Effector CD4-positive, alpha-beta T cell (primary cell): ENCODE data around the gene FBXO40.

Experiments
- DNase-seq: peaks from one replicate; pipeline ENCODE4 v3.0.0-alpha.2; 2020

FBXO40 gene

DNA sequence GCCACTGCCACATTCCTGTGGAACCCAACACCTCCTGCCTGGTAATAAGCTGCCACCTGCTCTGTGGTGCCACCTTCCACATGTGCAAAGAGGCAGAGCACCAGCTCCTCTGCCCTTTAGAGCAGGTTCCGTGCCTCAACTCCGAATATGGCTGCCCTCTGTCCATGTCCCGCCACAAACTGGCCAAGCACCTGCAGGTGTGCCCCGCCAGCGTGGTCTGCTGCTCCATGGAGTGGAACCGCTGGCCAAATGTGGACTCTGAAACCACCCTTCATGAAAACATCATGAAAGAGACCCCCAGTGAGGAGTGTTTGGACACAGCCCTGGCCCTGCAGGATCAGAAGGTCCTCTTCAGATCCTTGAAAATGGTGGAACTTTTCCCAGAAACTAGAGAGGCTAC lies 28.3 kb downstream of the FBXO40 start:
- DNase-seq = no peak

DNA sequence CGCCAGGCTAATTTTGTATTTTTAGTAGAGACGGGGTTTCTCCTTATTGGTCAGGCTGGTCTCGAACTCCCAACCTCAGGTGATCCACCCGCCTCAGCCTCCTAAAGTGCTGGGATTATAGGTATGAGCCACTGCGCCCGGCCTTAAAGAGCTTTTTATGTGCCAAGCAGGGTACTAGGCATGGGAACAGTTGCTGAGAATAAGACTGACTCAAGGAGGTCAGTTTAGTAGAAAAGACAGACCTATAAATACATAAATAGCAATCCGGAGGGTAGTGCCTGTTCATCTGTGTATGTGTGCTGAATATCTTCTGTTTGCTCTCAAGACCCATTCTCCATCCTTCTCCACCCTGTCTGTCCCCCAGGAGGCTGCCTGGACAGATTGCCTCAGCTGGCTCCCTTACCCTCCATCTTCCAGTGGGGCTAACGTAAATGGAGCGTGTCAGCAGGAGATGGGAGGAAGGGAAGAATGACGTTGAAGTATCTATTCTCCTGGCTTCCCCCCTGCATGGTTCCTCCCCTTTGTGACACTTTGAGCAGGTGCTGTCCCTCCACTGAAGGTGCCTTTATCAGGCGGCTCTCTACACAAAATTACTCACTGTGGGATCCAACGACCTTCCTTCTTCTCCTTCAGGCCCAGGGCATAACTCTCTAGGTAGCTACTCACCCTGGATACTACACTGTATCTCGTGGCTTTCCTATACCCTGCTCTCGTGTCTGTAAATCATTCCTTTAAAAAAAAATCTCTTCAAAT lies 31.1 kb downstream of the FBXO40 start:
- DNase-seq = no peak

DNA sequence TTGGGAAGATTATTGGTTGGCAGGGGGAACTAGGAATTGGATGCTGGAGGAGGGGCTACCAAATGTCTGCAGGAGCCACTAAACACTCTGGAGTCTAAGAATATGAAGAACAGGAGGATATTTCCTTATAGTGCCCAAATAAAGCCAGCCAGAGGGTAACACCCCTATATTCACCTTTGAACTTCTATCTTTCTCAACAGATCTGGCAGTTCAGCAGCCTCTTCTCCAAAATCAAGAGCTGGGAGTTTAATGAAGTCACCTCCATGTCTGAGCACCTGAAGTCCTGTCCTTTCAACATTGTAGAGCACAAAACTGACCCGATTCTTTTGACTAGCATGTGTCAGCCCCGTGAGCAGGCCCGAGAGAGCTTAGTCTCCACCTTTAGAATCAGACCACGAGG lies 33.3 kb downstream of the FBXO40 start:
- no peak for DNase-seq

DNA sequence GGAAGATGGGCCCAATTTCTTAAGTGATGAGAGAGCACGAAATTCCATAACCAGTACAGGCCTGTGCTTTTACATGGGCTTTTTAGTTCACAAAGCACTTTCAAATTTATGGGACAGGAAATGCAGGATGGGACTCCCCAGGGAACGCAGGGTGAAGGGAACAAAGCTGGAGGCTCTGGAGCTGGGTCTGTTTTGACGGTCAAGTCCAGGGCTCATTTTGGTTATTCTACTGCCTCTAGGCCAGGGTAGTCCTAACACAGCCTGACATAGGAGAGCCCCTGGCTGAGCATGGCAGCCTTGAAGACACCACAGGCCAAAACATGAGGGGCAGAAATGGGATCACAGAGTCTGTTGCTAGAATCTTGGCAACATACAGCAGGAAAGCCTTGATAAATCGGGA lies 34.0 kb downstream of the FBXO40 start:
- DNase-seq = no peak

DNA sequence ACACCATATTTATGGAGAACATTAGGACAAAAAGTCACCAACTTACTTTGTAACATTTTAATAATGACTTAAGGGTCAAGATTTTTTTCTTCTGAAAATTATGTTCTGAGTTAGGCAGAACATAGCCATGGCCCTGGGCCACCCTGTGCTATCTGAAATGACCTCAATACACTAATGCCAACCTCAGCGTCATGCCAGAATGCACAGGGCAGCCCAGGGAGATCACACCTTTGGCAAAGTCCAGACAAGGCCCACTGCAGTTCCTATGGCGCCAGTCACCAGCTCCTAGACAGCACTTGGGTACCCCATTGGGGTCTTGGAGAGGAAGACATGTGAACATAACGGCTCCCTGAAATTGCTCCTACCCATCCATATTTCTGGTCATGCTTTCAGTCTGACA lies 34.4 kb downstream of the FBXO40 start:
- no peak for DNase-seq

DNA sequence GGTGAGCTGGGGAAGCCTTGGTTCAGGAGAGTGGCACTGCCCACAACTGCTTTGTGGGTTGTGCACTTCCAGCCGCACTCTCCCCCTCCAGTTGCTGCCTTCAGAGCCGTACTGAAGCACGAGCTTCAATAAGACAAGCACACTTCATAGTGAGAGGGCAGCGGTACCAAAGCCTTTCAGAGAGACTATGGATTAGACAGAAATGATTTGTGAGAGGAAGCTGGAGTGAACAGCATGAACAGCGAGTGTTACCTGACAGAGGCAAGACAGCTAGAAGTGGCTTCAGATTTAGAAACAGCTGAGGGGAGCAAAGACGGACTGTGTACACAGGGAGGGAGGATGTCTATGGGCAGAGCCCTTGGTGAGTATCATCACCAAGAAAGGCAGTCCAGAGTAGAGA lies 36.4 kb downstream of the FBXO40 start:
- DNase-seq = no peak

DNA sequence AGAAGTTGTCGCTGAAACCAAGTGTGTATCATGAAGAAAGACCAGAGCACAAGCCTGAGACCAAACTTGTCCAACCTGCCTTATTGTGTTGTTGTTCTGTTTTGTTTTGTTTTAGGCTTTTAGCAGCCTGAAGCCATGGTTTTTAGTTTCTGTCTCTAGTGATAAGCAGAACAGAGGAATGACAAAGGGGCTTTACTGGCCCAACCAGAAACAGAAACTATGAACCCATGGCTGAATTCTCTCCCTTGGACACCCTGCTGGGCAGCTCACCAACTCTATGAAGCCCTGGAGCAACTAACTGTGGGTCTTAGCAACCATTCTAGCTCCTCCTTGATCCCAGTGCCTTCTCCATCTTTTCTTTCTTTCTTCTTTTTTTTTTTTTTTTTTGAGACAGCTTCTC lies 37.2 kb downstream of the FBXO40 start:
- no peak for DNase-seq

DNA sequence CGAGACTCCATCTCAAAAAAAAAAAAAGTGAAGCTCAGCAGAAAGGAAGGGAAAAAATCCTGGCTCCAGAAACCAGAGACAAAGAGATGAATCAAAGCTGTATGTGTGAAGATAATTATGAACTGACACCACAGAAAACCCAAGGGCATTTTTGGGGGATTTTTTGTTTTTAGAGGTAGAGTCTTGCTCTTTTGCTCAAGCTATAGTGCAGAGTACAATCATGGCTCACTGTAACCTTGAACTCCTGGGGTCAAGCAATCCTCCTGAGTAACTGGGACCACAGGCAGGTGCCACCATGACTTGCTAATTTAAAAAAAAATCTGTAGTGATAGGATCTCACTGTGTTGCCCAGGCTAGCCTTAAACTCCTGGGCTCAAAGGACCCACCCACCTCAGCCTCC lies 44.7 kb downstream of the FBXO40 start:
- DNase-seq = no peak

DNA sequence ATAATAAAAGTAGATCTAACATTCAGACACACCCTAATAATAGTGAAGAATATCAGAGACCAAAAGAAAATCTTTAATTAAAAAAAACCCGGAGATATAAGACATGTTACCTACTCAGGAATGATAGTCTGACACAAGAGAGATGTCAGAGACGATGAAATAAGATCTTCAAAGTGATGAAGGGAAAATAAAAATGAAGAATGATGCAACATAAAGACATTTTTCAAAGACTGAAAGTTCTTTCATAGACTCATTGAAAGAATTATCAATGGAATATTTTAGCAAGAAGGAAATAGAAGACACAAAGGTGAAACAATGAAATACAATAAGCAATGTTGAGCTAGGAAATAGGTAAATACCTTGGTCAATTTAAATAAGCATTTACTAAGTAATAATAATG lies 47.9 kb downstream of the FBXO40 start:
- DNase-seq = no peak

DNA sequence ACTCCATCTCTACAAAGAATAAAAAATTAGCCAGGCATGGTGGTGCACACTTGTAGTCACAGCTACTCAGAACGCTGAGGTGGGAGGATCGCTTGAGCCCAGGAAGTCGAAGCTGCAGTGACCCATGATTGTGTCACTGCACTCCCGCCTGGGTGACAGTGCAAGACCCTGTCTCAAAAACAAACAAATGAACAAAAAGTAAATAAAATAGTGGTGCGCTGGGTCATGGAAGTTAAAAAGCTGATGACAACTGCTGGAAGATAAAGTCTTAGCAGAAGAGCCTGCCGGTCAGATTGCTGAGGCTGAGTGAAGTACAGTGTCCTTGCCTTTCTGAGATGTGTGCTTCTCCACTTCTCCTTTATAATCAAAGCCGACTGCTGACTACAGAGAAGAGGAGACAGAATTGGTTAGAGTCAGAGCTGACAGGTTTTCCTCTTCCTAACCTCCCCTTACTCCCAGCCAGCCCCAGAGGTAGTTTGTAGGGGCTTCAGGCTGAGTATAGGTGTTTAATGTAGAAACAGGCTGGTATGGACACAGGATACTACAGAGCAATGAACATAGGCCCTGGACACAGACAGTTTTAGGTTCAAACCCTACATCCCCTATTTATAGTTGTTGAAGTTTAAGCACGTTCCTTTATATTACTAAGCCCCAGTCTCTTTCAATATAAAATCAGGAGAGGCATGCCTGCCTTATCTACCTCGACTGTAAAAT lies 49.6 kb downstream of the FBXO40 start:
- DNase-seq = no peak

DNA sequence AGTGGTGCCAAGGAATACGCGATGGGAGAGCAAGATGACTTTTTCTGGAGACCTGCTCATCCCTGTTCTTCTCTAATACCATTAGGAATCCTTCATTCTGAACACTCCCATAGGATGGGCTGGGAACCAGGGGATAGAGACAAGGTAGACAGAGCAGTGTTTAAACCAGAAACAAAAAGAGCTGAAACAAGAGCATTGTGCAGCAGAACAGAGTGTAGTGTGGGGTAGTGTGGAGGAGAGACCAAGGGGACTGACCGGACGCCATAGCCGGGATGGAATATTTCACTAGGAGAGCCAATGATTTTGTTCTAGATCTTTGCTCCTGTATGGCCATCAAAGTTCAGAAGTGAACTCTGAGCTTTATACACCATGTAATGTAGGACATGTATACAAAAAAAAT lies 51.9 kb downstream of the FBXO40 start:
- no peak for DNase-seq

DNA sequence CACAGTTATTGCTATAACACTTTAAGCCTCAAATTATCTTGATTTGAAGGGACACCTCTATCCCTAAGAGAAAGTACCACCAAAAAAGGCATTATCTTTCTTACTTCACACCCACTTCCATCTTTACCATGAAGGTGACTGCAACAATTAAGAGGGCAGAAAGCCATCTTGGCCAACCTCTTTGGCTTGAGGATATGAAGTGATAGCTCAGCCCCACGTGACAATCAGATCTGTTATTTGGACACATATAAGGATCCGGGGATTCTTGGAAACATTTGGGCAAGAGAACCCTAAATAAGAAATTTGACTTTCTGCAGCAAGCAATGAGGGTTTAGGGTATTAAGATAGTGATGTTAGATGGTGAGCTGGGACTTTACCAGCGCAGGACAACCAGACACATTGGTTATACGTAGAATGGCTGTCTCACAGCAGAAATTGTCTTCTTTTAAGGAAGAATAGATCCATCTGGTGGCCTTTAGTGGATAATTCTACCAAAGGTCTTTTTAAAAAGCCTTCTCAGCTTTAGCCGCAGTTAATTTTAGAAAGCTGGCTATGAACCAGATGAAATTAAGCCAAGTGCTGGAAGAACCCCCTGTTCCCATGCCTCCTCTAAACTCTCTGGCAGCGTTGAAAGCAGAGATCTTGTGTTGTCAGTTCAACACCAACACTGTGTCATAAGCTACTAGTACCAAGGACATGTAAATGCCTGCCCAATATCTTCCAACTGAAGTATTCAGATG lies 55.2 kb downstream of the FBXO40 start:
- DNase-seq = no peak

DNA sequence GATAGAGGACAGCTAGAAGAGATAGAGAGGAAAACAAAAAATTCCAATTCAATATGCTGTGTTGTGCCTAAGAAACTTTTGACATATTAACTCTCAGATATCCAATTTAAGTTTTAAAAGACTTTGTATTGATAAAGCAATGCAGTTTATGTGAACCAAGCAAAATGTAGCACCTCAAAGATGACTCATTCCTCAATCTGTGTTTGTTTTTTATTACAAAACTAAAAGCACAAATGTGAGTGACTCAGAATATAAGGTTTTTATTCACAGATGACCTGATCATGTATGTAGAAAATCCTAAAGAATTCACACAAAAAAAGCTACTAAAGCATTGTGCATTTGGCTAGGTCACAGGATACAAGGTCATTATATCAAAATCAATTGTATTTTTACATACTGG lies 56.5 kb downstream of the FBXO40 start:
- no peak for DNase-seq

DNA sequence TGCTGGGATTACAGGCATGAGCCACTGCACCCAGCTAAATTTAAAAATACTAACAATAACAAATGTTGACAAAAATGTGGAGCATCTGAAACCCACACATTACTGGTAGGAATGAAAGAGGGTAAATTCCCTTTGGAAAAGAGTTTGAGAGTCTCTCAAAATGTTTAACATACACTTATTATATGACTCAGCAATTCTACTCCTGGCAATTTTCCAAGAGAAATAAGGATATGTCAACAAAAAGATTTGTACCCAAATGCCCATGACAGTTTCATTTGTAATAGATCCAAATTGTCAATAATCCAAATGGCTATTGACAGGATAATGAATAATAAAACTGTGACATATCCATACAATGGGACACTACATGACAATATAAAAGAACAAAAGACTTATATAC lies 58.5 kb downstream of the FBXO40 start:
- DNase-seq = no peak

DNA sequence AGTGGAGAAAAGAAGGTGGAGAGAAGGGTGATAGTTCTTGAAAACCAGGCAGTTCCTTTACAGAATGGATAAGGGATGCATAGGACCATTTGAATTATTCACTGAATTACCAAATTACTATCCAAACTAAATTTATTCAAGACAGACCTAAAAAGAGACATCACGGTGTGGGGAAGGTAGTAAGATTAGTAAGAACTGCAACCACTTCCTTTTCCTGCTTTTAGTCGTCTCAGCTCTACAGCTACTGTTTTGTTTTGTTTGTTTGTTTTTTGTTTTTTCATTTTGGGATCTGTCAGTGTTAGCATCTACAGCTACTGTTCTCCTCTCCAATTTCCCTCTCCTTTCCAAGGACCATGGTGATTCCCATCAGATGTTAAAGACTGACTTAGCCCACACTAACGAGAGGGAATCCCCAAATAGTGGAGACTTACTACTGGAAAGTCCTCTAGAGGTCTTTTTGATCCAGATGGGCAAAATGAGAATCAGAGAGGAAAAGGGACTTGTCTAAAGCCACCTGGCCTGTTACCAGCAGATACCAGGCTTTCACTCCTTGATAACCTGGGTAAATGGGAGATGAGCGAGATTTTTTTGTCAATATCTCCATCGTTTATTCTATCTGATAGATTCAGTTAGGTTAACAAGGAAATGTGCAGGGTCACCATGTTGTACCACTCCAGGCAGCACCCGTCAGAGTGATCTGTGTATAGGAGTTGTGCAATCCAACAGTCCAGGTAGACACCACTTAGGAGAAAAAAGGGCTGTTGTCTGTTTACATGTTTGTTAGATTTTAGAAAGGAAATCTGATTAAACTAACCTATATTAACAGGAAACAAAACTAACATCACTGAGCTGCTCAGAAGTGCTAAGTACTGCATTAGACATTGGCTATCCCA lies 61.6 kb downstream of the FBXO40 start:
- DNase-seq = no peak

DNA sequence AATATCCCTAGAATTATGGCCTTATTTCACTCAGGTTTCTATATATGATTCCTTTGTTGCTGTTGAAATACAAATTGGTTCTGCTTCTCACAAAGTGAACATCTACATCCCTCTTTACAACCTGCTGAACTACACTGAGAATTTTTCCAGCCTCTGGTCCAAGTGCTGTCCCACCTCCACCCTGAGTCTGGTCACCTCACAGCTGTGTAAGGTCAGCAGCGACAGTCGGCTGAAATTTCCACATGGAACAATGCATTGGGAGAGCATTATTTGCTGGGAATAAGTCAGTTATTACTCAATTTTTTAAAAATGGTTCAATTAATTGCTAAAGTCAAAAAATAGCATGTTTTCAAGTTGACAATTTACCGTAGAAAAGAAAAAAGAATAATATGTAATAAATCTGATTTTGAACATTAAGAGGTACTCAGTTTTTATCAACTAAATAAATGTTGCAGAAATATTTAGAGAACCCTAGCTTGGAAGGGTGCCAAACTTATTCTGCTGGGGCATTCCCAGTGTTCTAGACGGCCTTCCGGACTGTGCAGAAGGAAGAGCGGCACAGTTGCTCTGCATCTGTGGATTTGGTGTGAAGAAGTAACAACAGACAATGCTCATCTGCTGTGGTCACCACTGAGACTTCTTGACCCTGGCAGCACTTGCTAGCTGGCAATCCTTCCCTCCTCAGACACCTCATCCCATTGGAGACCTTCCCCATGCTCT lies 65.7 kb downstream of the FBXO40 start:
- no peak for DNase-seq

DNA sequence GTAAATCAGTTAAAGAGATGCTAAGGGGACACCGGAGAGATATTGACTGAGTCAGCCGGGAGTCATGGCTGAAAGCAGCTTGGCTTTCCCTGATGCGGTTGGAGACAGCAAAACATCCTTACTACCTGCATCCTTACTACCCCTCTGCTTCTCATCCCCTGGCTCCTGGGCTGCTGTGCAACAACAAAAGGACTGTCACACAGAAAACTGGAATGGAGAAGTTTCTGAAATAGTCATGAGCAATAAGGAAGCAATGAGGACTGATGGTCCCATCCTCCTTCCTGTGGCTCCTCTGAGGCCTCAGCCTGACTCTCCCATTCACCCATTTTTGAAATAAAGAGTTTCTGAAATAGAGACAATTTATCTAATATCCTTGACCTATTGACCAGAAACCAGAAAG lies 66.4 kb downstream of the FBXO40 start:
- no peak for DNase-seq

DNA sequence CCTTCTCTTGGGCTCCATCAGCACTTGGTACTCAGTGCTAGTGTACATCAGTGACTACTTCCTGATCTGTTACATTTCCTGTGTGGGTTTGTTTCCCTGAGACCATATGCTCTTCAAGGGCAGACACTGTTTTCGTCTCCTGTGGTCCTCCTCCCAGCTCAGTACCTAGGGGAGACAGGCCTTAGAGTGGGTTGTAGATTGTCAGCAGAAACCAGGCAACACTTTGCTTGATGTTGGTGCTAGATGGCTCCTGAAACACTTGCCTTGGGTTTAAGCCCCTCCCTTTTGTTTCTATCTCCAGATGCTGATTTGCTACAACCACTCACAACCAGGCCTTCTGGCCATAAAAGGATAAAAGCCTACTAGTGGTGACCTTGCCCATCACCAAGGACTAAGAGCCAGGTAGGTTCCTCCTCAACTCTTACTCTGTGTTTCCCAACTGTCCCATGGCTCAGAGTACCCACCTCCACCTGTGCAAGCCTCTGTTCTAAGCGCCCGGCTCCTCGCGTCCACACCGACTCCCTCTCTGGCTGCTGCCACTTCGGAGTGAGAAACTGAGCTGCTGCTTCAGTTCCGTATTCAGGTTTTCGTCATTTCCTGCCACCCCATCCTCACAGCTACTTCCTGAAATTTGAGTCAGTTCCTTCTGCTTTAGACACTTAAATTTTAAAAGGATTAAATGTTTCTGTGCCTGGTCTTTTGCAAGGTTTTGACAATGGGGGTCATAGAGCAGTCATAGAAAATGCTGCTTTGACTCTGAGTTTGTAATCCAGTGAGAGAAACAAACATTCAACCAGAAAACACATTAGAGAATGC lies 67.4 kb downstream of the FBXO40 start, which contains the start of gene HCLS1:
HCLS1 (minus strand) TSS at position 548 of the 816 bp plus-strand sequence. CDS start 2,556 bp downstream, outside the sequence.
- DNase-seq = peak; percentile 60

DNA sequence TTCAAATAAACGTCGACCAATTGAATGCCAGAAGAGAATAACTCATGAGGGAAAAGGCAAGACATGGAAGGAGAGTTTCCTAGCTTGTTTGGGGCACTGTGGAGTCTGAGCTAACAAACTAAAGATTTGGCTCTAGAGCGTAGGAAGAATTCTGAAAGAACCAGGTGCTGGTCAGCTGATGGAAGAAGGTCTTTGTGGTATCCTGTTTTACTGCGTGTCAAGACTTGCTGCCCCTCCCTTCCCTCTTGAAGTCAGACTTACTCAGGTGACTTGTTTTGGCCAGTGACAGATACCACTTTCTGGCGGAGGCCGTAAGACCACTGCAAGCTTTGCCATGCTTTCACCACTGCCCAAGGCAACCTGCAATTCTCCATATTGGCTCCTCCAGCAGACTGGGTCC lies 68.2 kb downstream of the FBXO40 start:
- DNase-seq = no peak

DNA sequence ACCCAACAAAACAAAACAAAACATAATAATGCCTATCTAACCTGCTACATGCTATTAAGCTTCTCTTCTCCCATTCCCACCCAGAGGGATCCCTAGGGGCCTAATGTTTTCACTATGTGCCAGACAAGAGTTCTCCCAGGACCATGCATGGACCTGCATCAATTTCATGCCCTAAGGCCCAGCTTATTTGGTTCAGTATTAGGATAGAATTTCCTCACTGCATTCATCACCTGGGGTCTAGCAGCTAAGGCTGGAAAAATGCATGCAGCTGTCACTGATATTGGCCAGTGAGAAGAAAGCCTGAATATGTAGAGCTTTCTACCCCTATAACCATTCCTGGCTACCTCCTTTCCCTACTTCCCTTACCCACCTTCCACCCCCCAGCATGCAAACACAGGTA lies 69.6 kb downstream of the FBXO40 start:
- DNase-seq = no peak

DNA sequence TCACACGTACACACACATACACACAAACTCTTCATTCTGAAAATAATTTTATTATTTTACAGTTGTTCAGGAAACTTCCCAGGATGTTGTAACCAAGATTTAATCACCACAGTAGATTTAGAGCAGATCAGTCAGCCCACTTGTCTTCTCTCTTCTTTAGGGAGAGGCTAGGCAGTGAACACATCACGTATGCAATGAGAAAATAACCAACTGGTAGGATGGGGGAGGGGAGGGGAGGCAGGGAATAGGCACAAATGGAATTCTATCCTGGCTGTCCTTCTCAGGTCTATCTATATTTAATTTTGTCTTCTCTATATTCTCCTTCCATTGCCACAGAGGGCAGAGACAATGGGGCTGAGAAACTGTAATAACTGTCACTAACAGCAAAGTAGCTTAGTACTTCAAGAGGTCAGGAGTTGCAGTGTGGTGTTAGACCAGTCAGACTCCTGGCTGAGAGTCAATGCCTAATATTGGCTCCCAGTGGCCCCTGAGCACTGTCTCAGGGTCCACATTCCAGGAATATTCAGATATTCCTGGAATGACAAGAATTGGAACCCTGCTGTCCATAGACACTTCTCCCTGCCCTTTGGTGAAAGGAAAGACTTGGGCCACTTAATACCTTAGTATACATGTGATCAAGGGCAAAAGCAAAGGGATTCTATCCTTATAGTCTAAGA lies 70.1 kb downstream of the FBXO40 start:
- DNase-seq = no peak
